GM21367 (cell line): ENCODE measurements around the gene PGM2.

Experiments
- ATAC-seq: cut with Tn5 transposase; IDR thresholded peaks from one replicate; pipeline ENCODE4 v1.9.1; 2021; ENCODE audit not compliant: unreplicated experiment

Gene PGM2

GRCh38 chr4:37896206-37896860 is 69.8 kb downstream of the PGM2 start:
- no peak for ATAC-seq

GRCh38 chr4:37902212-37902611 is 75.7 kb downstream of the PGM2 start:
- no peak for ATAC-seq

- ATAC-seq, result no peak
Observed at GRCh38 chr4:37902738-37903693, 76.5 kb downstream of the PGM2 start.

- no peak for ATAC-seq
Observed at GRCh38 chr4:37903901-37904300, 77.4 kb downstream of the PGM2 start.

- no peak for ATAC-seq
Observed at GRCh38 chr4:37904824-37905223, 78.3 kb downstream of the PGM2 start.

- no peak for ATAC-seq
Observed at GRCh38 chr4:37905533-37906169, 79.2 kb downstream of the PGM2 start.

GRCh38 chr4:37908488-37909331 is 82.2 kb downstream of the PGM2 start:
- no peak for ATAC-seq

GRCh38 chr4:37909332-37910090 is 83.0 kb downstream of the PGM2 start:
- no peak for ATAC-seq

- ATAC-seq, result no peak
Observed at GRCh38 chr4:37910091-37910486, 83.6 kb downstream of the PGM2 start.
